ENCODE results near the gene CALB2.

Gene CALB2

GRCh38 chr16:71429581-71429980 is 71.1 kb downstream of the CALB2 start:
- no peak for DNase-seq

- DNase-seq: no peak
Observed at GRCh38 chr16:71430744-71431143, 72.2 kb downstream of the CALB2 start.

GRCh38 chr16:71431176-71431575 is 72.7 kb downstream of the CALB2 start:
- no peak for DNase-seq

- DNase-seq: no peak
Observed at GRCh38 chr16:71431991-71432390, 73.5 kb downstream of the CALB2 start.

- no peak for DNase-seq
Observed at GRCh38 chr16:71432906-71433305, 74.4 kb downstream of the CALB2 start.

- no peak for DNase-seq
Observed at GRCh38 chr16:71436473-71436872, 78.0 kb downstream of the CALB2 start.

GRCh38 chr16:71439523-71439922 is 81.0 kb downstream of the CALB2 start:
- DNase-seq: no peak

Measured in activated CD4-positive, CD25-positive, alpha-beta regulatory T cell (primary cell).